Measurements from ENCODE around the gene ICAM5.
"Not testable (repeated sequence)": the region's sequence is repeated elsewhere in the genome, so short reads cannot be mapped to it uniquely, and the experiment has no call there.

Gene ICAM5

DNA sequence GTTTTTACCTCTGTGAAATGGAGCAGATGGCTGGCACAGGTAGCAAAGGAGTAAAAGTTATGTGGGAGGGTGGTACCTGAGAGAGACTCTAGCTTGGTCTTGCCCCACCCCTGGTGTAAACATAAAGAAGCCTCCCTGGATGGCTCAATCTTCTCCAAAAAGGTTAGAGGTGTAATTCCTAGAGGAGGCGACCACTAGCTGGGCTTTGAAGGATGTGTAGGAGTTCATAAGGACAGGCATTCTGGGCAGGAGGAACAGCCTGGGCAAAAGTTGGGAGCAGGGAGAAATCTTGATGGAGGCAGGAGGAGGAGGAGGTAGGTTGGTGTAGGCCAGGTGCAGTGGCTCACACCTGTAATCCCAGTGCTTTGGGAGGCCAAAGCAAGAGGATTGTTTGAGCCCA is 10.8 kb upstream of the ICAM5 start:
- DNase-seq (ENCODE audit: low spot score), result no peak
- Mint-ChIP-seq H3K36me3 (ENCODE audit: low read depth) (peaks cover 35% of the 10 kb centered on the region), H3K27ac (no peak overlapping the region), H3K4me3 (no peak overlapping the region), H3K9me3 (no peaks in the 10 kb centered on the region), H3K4me1 (ENCODE audit: low read depth) (peaks cover 16% of the 10 kb centered on the region), H3K27me3 (ENCODE audit: low read depth) (no peaks in the 10 kb centered on the region)

GRCh38 chr19:10279737-10280442 is 9.9 kb upstream of the ICAM5 start:
- Mint-ChIP-seq H3K4me1 (ENCODE audit: low read depth) (peaks cover 11% of the 10 kb centered on the region), H3K4me3 (no peak overlapping the region), H3K27me3 (ENCODE audit: low read depth) (no peaks in the 10 kb centered on the region), H3K9me3 (no peaks in the 10 kb centered on the region), H3K36me3 (ENCODE audit: low read depth) (peaks cover 34% of the 10 kb centered on the region), H3K27ac (peak overlapping the region; percentile 43)
- DNase-seq (ENCODE audit: low spot score), result no peak

GRCh38 chr19:10282043-10282442 is 7.7 kb upstream of the ICAM5 start:
- H3K27me3 Mint-ChIP-seq (ENCODE audit: low read depth); H3K4me3 Mint-ChIP-seq; DNase-seq (ENCODE audit: low spot score); H3K27ac Mint-ChIP-seq; H3K9me3 Mint-ChIP-seq: not testable (repeated sequence)
- peaks cover 45% of the 10 kb centered on the region for H3K36me3 Mint-ChIP-seq (ENCODE audit: low read depth)
- peaks cover 27% of the 10 kb centered on the region for H3K4me1 Mint-ChIP-seq (ENCODE audit: low read depth)

DNA sequence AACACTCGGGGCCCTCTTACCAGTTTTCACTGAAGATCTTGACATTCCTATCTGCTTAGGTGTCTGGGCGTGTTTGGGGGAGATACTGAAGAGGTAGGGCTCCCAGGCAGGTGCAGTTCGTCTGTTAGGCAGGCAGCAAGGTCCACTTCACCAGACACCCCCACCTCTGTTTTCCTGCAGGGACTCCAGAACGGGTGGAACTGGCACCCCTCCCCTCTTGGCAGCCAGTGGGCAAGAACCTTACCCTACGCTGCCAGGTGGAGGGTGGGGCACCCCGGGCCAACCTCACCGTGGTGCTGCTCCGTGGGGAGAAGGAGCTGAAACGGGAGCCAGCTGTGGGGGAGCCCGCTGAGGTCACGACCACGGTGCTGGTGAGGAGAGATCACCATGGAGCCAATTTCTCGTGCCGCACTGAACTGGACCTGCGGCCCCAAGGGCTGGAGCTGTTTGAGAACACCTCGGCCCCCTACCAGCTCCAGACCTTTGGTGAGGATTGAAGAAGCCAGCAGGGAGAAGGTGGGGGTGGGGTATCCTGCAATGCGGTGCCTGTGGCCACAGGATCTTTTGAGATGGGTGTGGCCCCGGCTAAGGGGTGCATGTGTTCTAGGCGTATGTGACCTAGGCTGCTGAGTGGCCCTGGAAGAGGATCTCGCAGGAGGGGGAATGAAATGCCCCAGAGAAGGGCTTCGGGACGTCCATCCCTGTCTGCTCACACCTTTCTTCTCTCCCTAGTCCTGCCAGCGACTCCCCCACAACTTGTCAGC is 6.3 kb upstream of the ICAM5 start:
- peaks cover 3% of the 10 kb centered on the region for H3K27me3 Mint-ChIP-seq (ENCODE audit: low read depth)
- no peak overlapping the region for H3K4me3 Mint-ChIP-seq
- no peaks in the 10 kb centered on the region for H3K9me3 Mint-ChIP-seq
- no peak overlapping the region for H3K27ac Mint-ChIP-seq
- peaks cover 33% of the 10 kb centered on the region for H3K4me1 Mint-ChIP-seq (ENCODE audit: low read depth)
- peaks cover 35% of the 10 kb centered on the region for H3K36me3 Mint-ChIP-seq (ENCODE audit: low read depth)
- DNase-seq (ENCODE audit: low spot score), result no peak

GRCh38 chr19:10284065-10284959 is 5.4 kb upstream of the ICAM5 start:
- Mint-ChIP-seq H3K4me3 (no peak overlapping the region), H3K27me3 (ENCODE audit: low read depth) (peaks cover 10% of the 10 kb centered on the region), H3K9me3 (no peaks in the 10 kb centered on the region), H3K36me3 (ENCODE audit: low read depth) (peaks cover 31% of the 10 kb centered on the region), H3K27ac (no peak overlapping the region), H3K4me1 (ENCODE audit: low read depth) (peaks cover 38% of the 10 kb centered on the region)
- DNase-seq (ENCODE audit: low spot score), result no peak

DNA sequence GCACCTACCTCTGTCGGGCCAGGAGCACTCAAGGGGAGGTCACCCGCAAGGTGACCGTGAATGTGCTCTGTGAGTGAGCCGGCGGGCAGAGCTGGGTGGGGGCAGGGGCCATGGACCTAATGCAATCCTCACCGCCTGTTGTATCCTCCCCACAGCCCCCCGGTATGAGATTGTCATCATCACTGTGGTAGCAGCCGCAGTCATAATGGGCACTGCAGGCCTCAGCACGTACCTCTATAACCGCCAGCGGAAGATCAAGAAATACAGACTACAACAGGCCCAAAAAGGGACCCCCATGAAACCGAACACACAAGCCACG is 4.8 kb upstream of the ICAM5 start:
- Mint-ChIP-seq H3K4me3 (no peak overlapping the region), H3K27me3 (ENCODE audit: low read depth) (peaks cover 11% of the 10 kb centered on the region), H3K27ac (peak overlapping the region; percentile 27), H3K36me3 (ENCODE audit: low read depth) (peaks cover 28% of the 10 kb centered on the region), H3K9me3 (no peaks in the 10 kb centered on the region), H3K4me1 (ENCODE audit: low read depth) (peaks cover 35% of the 10 kb centered on the region)
- no peak for DNase-seq (ENCODE audit: low spot score)

GRCh38 chr19:10285393-10285792 is 4.4 kb upstream of the ICAM5 start:
- no peak overlapping the region for H3K4me3 Mint-ChIP-seq
- no peak for DNase-seq (ENCODE audit: low spot score)
- peak overlapping the region; percentile 27 for H3K27ac Mint-ChIP-seq
- peaks cover 16% of the 10 kb centered on the region for H3K27me3 Mint-ChIP-seq (ENCODE audit: low read depth)
- peaks cover 37% of the 10 kb centered on the region for H3K4me1 Mint-ChIP-seq (ENCODE audit: low read depth)
- H3K9me3 Mint-ChIP-seq, result no peaks in the 10 kb centered on the region
- H3K36me3 Mint-ChIP-seq (ENCODE audit: low read depth), result peaks cover 26% of the 10 kb centered on the region

DNA sequence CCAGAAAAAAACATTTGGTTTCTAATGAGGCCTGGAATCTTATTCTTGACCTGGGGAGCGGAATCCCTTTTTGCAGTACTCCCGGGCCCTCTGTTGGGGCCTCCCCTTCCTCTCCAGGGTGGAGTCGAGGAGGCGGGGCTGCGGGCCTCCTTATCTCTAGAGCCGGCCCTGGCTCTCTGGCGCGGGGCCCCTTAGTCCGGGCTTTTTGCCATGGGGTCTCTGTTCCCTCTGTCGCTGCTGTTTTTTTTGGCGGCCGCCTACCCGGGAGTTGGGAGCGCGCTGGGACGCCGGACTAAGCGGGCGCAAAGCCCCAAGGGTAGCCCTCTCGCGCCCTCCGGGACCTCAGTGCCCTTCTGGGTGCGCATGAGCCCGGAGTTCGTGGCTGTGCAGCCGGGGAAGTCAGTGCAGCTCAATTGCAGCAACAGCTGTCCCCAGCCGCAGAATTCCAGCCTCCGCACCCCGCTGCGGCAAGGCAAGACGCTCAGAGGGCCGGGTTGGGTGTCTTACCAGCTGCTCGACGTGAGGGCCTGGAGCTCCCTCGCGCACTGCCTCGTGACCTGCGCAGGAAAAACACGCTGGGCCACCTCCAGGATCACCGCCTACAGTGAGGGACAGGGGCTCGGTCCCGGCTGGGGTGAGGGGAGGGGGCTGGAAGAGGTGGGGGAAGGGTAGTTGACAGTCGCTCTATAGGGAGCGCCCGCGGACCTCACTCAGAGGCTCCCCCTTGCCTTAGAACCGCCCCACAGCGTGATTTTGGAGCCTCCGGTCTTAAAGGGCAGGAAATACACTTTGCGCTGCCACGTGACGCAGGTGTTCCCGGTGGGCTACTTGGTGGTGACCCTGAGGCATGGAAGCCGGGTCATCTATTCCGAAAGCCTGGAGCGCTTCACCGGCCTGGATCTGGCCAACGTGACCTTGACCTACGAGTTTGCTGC is 2.7 kb upstream of the ICAM5 start, which contains the start of gene ICAM4:
Gene ICAM4, plus strand, starts transcription at position 153 of the 935 bp plus-strand sequence. Its CDS starts 58 bp downstream, at position 211.
- H3K4me3 Mint-ChIP-seq, result peak within 1 kb of the TSS; percentile 71
- peaks cover 48% of the 10 kb centered on the region for H3K4me1 Mint-ChIP-seq (ENCODE audit: low read depth)
- H3K36me3 Mint-ChIP-seq (ENCODE audit: low read depth), result peaks cover 22% of the 10 kb centered on the region
- H3K9me3 Mint-ChIP-seq, result no peaks in the 10 kb centered on the region
- H3K27ac Mint-ChIP-seq, result peak within 1 kb of the TSS; percentile 68
- peak; percentile 52 for DNase-seq (ENCODE audit: low spot score)
- peaks cover 31% of the 10 kb centered on the region for H3K27me3 Mint-ChIP-seq (ENCODE audit: low read depth)

GRCh38 chr19:10288662-10289166 is 1.0 kb upstream of the ICAM5 start:
- peak; percentile 49 for DNase-seq (ENCODE audit: low spot score)
- peak overlapping the region; percentile 87 for H3K4me3 Mint-ChIP-seq
- peak overlapping the region; percentile 69 for H3K27ac Mint-ChIP-seq
- H3K4me1 Mint-ChIP-seq (ENCODE audit: low read depth), result peaks cover 58% of the 10 kb centered on the region
- peaks cover 48% of the 10 kb centered on the region for H3K27me3 Mint-ChIP-seq (ENCODE audit: low read depth)
- H3K36me3 Mint-ChIP-seq (ENCODE audit: low read depth), result peaks cover 17% of the 10 kb centered on the region
- no peaks in the 10 kb centered on the region for H3K9me3 Mint-ChIP-seq

DNA sequence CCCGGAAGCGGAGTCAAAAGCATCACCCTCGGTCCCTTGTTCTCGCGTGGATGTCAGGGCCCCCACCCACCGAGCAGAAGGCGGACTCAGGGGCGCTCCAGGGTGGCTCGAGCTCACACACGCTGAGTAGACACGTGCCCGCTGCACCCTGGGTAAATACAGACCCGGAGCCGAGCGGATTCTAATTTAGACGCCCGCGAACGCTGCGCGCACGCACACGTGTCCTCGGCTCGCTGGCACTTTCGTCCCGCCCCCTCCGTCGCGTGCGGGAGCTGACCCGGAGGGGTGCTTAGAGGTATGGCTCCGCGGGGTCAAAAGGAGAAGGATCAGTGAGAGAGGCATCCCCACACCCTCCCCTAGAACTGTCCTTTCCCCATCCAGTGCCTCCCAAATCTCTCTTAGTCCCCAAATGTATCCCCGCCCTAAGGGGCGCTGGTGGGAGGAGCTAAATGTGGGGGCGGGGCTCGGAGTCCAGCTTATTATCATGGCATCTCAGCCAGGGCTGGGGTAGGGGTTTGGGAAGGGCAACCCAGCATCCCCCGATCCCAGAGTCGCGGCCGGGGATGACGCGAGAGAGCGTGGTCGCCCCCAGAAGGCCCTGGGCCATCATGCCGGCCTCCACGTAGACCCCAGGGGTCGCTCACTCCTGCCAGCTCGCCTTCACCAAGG is 451 bp upstream of the ICAM5 start:
- Mint-ChIP-seq H3K9me3 (no peaks in the 10 kb centered on the region), H3K27ac (peak overlapping the region; percentile 69), H3K27me3 (ENCODE audit: low read depth) (peaks cover 52% of the 10 kb centered on the region), H3K4me3 (peak overlapping the region; percentile 87), H3K36me3 (ENCODE audit: low read depth) (peaks cover 15% of the 10 kb centered on the region), H3K4me1 (ENCODE audit: low read depth) (peaks cover 58% of the 10 kb centered on the region)
- DNase-seq (ENCODE audit: low spot score), result peak; percentile 64

DNA sequence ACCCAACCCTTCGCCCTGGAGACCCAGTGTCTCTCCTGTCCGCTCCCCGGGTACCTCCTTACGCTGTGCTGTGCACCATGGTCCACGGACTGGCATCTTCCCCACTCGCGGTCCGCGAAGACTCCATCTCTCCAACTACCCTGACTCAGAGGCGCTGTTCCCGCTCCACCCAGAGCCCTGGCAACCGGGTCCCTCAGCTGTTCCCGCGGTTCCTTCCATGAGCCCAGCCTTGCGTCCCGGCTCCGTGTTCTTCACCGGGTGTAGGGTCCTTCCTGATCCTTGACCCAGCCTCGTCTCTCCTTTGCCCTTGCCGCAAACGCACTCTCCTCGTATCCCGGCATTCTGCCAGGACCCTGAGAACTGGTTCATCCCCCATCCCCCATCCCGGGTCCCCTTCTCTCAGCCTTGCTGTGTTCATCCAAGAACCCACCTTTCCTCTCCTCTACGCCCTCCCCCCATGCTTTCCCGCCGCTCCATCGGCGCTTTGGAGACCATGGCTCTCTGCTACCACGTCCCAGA is 664 bp downstream of the ICAM5 start:
- DNase-seq (ENCODE audit: low spot score), result no peak
- peak overlapping the region; percentile 87 for H3K4me3 Mint-ChIP-seq
- H3K4me1 Mint-ChIP-seq (ENCODE audit: low read depth), result peaks cover 58% of the 10 kb centered on the region
- H3K27me3 Mint-ChIP-seq (ENCODE audit: low read depth), result peaks cover 61% of the 10 kb centered on the region
- H3K9me3 Mint-ChIP-seq, result no peaks in the 10 kb centered on the region
- H3K36me3 Mint-ChIP-seq (ENCODE audit: low read depth), result peaks cover 6% of the 10 kb centered on the region
- peak overlapping the region; percentile 77 for H3K27ac Mint-ChIP-seq

DNA sequence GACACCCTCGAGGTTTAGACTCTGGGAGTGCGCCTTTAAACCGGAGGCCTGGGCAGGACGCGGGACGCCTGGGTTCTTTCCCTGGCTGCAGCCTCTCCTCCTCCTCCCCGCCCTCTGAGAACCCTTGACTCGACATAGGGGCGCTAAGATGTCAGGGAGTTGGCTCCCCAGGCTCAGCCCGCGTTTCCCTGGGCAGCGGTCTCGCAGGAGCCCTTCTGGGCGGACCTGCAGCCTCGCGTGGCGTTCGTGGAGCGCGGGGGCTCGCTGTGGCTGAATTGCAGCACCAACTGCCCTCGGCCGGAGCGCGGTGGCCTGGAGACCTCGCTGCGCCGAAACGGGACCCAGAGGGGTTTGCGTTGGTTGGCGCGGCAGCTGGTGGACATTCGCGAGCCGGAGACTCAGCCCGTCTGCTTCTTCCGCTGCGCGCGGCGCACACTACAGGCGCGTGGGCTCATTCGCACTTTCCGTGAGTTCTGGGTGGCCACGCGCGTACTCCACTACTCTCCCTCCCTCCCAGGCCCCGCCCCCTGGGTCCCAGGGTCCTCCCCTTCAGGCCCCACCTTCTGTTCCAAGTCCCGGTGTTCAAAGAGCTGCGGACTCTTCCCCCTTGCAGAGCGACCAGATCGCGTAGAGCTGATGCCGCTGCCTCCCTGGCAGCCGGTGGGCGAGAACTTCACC is 1.3 kb downstream of the ICAM5 start:
- Mint-ChIP-seq H3K4me1 (ENCODE audit: low read depth) (peaks cover 60% of the 10 kb centered on the region), H3K36me3 (ENCODE audit: low read depth) (peaks cover 4% of the 10 kb centered on the region), H3K4me3 (peak overlapping the region; percentile 87), H3K9me3 (no peaks in the 10 kb centered on the region), H3K27me3 (ENCODE audit: low read depth) (peaks cover 66% of the 10 kb centered on the region), H3K27ac (no peak overlapping the region)
- peak; percentile 54 for DNase-seq (ENCODE audit: low spot score)

Measured in T-helper 2 cell treated with Interferon-gamma antibody and Interleukin-4, amounts not matched to agents 5 μg/mL and 100 μg/mL, for 36 hours (primary cell).